Muscle of back (tissue), 13 donors: ENCODE measurements around the gene SIRT1. TPM values are rescaled to one million over a fixed set of nuclear protein-coding genes. Genes with fewer than 3 reads are reported as not detected.
"Not testable (repeated sequence)": the region's sequence is repeated elsewhere in the genome, so short reads cannot be mapped to it uniquely, and the experiment has no call there.

Experiments used
- DNase-seq, 3 donors: peaks; one replicate each; pipeline versions ENCODE4 v3.0.0 to v3.0.0-alpha.2; 2013
- long read RNA-seq, 9 donors: transcript quantifications; one replicate each; lab custom pipeline, GENCODE V29; 2026
- polyA plus RNA-seq, 10 donors: library from polyadenylated mRNA; unstranded; fragments of 120-200 nt; gene quantifications; one replicate each; pipeline ENCODE4 v1.2.1, GENCODE V29; 2013; ENCODE audit not compliant: insufficient read length in 10 of 10

The SIRT1 gene
- polyA plus RNA-seq = 10 to 100 TPM; 18.7 to 25.7 (median 22.0) TPM
- long read RNA-seq, donor 1 = 0 reads
- long read RNA-seq, donor 2, full-length matches to known transcripts = 2 of 2 reads
- long read RNA-seq, donor 2, partial matches to known transcripts = 0 of 2 reads
- long read RNA-seq, donor 2, other reads (novel, unspliced or antisense) = 0 of 2 reads
- long read RNA-seq, donor 3 = 0 reads
- long read RNA-seq, donor 4, full-length matches to known transcripts = 3 of 3 reads
- long read RNA-seq, donor 4, partial matches to known transcripts = 0 of 3 reads
- long read RNA-seq, donor 4, other reads (novel, unspliced or antisense) = 0 of 3 reads
- long read RNA-seq, donor 5, full-length matches to known transcripts = 5 of 5 reads
- long read RNA-seq, donor 5, partial matches to known transcripts = 0 of 5 reads
- long read RNA-seq, donor 5, other reads (novel, unspliced or antisense) = 0 of 5 reads
- long read RNA-seq, donor 6, full-length matches to known transcripts = 1 of 1 reads
- long read RNA-seq, donor 6, partial matches to known transcripts = 0 of 1 reads
- long read RNA-seq, donor 6, other reads (novel, unspliced or antisense) = 0 of 1 reads
- long read RNA-seq, donor 7, full-length matches to known transcripts = 2 of 2 reads
- long read RNA-seq, donor 7, partial matches to known transcripts = 0 of 2 reads
- long read RNA-seq, donor 7, other reads (novel, unspliced or antisense) = 0 of 2 reads
- long read RNA-seq, donor 8, full-length matches to known transcripts = 1 of 1 reads
- long read RNA-seq, donor 8, partial matches to known transcripts = 0 of 1 reads
- long read RNA-seq, donor 8, other reads (novel, unspliced or antisense) = 0 of 1 reads
- long read RNA-seq, donor 9 = 0 reads

- DNase-seq = peak; percentile 96 to 98 (median 96)
Measured at GRCh38 chr10:67884313-67884841, at the start of gene SIRT1. TSS of gene SIRT1 (plus strand) at chr10:67884656. CDS start at chr10:67884722, 66 bp downstream.

DNA sequence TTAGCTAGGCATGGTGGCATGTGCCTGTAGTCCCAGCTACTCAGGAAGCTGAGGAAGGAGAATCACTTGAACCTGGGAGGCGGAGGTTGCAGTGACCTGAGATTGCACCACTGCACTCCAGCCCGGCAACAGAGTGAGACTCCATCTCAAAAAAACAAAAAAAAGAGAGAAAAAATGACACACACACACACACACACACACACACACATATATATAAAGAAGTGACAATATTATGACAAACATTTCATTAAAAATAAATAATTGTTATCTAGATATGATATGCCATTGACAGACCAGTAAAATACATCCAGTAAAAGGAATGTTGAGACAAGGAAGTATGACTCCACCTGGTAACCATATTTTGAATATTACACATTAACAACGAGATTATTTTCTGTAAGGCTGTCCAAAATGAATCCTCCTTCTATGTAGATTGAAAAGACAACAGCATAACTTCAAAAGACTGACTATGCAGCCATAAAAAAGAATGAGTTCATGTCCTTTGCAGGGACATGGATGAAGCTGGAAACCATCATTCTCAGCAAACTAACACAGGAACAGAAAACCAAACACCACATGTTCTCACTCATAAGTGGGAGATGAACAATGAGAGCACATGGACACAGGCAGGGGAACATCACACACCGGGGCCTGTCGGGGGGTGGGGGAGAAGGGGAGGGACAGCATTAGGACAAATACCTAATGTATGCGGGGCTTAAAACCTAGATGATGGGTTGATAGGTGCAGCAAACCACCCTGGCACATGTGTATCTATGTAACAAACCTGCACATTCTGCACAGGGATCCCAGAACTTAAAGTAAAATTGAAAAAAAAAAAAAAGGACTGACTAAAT is 48.7 kb upstream of the SIRT1 start:
- peak in 1 of 3 donors; percentile 22 for DNase-seq

DNA sequence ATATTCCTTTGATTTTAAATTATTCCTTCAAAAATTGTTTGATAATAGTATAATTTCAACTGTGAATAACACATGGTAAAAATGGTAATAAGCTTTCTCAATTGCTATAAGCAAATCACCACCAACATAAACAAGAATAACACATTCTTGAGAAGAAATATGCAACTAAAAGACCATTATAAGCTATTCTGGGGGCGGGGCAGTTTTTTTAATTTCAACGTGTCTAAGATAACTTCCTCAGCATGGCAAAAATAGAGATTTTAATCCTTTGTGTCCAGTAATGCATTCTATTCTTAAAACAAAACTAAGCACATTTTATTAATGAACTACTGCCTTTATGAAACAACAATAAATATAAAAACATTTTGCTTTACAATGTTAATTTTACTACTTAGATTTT is 48.0 kb upstream of the SIRT1 start:
- DNase-seq = no peak

- no peak for DNase-seq
Measured at GRCh38 chr10:67836972-67837371, 47.5 kb upstream of the SIRT1 start.

GRCh38 chr10:67837541-67838314 is 46.7 kb upstream of the SIRT1 start, which contains the start of gene DNAJC12:
TSS of gene DNAJC12 (minus strand) at chr10:67838188. CDS start at chr10:67838011, 177 bp downstream.
- DNase-seq = peak; percentile 64 to 87 (median 69)

DNA sequence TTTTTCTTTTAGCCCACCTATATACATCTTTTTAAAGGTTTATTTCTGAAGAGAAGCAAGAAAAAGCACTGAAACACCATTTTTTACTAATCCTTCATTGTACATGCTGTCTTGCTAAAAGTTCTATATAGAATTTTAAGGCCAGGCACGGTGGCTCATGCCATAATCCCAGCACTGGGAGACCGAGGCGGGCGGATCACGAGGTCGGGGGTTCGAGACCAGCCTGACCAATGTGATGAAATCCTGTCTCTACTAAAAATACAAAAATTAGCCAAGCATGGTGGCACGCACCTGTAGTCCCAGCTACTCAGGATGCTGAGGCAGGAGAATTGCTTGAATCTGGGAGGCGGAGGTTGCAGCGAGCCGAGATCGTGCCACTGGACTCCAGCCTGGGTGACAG is 44.9 kb upstream of the SIRT1 start:
- not testable (repeated sequence) for DNase-seq

DNA sequence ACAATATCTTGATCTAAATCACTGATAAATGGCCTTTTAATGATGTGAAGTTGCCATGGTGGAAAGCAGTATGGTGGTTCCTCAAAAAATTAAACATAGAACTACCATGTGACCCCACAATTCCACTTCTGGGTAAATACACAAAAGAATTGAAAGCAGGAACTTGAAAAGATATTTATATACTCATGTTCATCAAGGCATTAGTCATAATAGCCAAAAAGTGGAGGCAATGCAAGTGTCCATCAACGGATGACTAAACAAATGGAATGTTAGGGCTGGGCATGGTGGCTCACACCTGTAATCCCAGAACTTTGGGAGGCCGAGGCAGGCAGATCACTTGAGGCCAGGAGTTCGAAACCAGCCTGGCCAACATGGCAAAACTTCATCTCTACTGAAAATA is 44.5 kb upstream of the SIRT1 start:
- DNase-seq = no peak

DNA sequence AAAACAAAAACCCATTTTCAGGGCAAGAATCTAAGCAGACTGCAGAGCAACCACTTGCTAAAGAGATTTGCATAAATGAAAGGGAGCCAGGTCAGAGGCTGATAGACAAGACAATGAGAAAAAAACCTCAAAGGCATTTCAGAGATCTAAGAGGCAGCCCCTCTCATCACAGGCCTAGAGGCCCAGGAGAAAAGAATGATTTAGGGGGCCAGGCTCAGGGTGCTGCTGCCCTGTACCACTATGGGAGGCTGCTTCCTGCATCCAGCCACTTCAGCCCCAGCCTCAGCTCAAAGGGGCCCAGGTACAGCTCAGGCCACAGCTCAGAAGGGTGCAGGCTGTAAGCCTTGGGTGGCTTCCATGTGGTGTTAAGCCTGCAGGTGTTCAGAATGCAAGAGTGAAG is 42.7 kb upstream of the SIRT1 start:
- DNase-seq = no peak

- DNase-seq = no peak
Measured at GRCh38 chr10:67843284-67843683, 41.2 kb upstream of the SIRT1 start.

DNA sequence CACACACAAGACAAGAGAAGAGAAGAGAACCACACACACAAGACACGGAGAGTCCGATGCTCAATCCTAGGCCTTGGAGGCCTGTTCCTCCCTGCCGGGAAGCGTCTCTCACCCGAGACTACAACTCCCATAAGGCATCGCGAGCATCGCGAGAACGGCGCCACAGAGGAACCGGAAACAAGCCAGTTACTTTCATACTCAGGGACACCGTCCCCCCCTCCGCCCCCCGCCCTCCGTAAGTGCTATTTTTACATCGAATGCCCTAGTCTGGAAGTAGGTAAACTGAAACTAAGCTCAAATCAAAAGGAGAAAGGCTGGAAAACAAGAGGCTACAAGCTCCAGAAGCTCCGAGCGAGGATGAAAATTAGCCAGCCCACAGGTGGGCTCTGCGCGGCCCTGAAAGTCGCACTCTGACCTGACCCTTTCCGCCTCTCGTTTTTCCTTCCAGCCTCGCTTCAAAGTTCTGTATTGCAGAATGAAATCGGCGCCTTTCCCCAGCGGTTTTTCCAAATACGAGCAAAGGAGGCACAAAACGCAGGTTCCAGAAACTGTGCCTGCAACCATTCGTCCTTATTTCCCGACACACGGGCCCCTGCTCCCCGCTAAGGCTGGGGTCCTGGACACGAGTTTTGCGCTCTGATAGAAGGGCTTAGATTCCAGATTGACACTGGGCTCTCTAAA is 35.0 kb upstream of the SIRT1 start:
- peak; percentile 95 to 97 (median 96) for DNase-seq

- no peak for DNase-seq
Measured at GRCh38 chr10:67851186-67851585, 33.3 kb upstream of the SIRT1 start.

DNA sequence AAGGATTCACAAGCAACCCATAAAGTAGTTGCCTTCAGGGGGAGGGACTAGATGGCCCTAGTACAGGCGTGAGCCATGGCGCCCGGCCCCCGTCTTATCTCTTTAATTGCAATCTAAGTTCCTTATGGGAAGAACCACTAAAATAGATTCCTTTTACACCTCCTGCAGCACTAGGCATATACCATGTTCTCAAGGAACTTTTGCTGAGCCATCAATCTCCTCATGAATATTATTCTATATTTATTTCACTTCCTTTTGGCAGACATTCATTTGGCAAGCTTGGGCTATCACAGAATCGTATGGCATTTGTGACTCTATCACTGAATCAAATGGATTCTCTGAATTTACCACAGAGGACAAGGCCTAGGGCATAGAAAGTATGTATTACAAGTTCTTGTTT is 31.7 kb upstream of the SIRT1 start:
- no peak for DNase-seq

DNA sequence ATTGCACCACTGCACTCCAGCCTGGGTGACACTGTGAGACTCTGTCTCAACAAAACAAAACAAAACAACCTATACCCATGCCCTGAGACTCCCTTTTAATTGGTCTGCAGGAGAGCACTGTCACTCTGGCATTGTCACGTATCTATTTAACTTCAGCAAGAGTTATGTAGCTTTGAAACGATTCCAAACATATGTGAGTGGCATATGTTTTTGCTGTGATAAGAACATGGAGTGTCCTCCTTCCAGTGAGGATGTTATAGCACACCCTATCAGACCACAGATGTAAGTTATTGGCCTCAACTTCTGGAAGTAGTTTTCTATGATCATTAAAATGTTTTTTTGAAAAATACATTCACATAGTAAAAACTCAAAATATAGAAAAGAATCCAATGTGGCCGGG is 30.9 kb upstream of the SIRT1 start:
- DNase-seq = no peak

DNA sequence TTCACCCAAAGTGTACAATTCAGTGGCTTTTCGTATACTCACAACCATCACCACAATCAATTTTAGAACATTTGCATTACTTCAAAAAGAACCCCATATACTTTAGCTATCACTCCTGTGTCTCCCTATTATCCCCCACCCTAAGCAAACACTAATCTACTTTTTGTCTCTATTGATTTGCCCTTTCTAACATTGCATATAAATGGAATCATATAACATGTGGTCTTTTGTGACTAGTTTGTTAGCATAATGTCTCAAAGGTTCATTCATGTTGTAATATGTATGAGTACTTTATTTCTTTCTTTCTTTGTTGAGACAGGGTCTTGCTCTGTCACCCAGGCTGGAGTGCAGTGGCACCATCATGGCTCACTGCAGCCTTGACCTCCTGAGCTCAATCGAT is 25.5 kb upstream of the SIRT1 start:
- DNase-seq = no peak

DNA sequence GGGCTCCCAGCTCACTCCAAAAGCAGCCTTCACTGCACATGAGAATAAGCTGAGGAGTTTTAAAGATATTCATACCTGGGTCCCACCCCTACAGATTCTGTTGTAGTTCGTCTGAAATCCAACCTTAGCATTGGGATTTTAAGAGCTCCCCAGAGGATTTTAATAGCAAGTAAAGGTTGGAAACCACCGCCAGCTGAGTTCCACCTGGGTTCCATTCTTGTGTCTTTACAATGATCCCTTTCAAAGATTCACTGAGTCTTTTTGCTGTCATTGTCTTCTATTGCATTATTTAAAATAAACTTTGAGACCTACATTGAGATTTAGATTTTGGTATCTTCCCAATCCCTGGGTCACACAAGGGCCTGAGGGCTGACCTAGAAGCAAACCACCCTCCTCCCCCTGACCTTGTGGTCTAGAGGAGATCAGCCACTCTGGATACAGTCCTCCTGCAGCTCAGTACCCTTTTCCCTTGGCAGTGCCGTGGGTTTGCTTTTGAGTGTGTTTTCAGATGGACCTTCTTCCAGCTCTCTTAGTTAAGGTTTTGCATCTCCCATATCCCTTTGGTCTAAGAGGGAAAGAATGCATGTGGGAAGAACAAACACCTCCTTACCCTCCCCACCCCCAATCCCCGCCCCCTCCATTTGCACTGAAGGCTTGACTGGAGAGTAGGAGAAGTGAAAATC is 22.6 kb upstream of the SIRT1 start:
- DNase-seq = no peak

DNA sequence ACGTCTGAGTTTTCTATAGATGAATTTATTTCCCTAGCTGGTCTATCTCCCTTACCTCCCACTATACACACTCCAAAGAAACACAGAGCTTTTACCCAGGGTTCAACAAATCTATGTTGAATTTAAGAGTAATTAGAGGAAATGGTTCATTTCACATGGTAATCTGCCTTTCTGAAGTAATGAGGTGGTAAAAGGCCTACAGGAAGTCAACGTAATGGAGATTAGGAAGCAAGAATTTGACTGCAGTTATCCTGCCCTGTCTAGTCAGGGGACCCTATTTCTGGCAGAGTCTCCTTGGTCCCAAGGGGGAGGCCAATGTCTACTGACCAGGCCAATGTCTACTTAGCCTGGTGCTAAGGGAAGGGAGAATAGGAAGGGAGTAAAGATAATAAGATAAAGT is 21.4 kb upstream of the SIRT1 start:
- DNase-seq = no peak

DNA sequence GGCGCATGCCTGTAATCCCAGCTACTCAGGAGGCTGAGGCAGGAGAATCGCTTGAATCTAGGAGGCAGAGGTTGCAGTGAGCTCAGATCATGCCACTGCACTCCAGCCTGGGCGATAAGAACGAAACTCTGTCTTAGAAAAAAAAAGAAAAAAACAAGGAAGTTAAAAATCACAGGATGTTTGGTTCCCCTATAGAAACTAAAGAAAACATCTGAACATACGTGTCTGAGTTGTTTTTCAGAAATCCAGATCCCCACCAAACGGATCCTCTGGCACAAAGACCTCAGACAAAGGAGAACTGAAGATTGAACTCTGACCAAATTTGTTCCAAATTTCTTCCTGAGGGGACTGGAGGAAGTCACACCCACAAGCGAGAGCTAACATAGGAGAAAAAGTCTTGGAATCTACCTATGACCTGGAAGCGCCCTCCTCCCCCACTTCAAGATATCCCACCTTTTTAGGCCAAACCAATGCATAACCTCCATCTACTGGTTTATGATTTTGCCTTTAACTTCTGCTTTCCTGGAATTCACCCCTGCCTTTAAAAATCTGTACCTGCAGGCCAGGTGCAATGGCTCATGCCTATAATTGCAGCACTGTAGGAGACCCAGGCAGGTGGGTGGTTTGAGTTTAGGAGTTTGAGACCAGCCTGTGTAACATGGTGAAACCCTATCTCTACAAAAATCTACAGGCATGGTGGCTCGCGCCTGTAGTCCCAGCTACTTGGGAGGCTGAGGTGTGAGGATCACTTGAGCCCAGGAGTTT is 19.7 kb upstream of the SIRT1 start:
- no peak for DNase-seq

DNA sequence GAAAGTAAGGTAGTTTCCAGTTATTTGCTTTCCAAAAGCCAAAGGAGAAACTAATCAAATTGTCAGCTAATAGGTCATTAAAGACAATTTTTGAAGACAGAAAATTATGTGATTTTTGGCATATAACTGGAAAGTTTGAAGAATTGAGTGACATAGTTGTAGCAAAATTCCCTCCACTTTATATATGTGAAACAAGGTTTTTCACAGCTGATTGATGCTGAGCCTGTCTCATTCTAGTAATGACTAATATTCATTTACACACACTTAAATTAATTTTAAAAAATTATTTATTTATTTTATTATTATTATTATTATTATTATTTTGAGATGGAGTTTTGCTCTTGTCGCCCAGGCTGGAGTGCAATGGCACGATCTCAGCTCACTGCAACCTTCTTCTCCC is 16.3 kb upstream of the SIRT1 start:
- no peak for DNase-seq

GRCh38 chr10:67869996-67870395 is 14.5 kb upstream of the SIRT1 start:
- no peak for DNase-seq
